Measurements from ENCODE around the gene TDRD10.

TDRD10 gene

DNA sequence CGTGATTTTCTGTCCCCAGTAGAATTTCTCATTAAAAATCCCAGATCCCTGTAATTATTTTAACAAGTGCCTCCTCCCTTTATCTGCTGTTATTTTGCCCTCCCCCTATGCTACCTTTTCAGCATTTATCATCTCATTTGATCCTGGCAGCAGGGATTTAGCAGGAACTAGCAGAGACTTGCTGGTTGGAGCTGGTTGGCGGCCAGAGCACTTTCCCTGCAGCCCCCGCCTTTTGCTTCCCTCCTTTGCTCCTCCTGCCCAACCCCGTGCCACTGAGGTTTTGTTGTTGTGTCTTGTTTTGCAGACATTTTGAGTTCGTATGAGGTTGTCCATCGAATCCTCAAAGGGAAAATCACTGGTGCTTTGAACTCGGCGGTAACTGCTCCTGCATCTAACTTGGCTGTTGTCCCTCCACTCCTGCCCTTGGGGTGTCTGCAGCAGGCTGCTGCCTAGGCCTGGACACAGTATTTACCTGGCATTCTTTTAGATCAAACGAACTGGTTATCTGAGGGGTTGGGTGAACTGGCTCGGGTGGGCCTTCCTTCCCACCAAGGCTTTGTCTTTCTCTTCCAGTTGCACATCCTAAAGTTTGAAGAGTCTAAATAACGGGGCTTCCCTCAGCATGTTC, 45.2 kb downstream of the TDRD10 start:
- no peak for FAIRE-seq
- DNase-seq (ENCODE audit: insufficient read length, low spot score), result no peak
- TF ChIP-seq POLR2A (IDR thresholded peaks at IDR 0.05; ENCODE audit: low read depth, low read length), result no peak

DNA sequence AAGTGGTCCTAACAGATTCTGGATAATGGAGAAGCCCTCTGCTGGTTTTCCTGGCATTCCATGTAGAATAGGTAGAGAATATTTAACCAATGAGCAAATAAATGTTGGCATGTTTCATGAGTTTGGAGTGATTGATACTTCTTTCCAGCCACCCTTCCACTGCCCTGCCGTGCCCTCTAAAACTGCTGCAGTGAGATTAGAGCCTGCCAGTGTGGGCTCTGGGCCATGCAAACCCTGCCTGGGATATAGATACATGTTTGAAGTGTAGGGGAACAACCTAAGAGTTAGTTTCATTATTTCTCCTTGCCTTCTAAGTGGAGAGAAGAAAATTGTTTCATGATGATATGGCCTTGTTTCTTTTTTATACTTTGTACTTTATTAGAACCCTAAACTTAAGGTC, 46.0 kb downstream of the TDRD10 start:
- no peak for DNase-seq (ENCODE audit: insufficient read length, low spot score)
- no peak for FAIRE-seq
- TF ChIP-seq POLR2A (IDR thresholded peaks at IDR 0.05; ENCODE audit: low read depth, low read length), result no peak

DNA sequence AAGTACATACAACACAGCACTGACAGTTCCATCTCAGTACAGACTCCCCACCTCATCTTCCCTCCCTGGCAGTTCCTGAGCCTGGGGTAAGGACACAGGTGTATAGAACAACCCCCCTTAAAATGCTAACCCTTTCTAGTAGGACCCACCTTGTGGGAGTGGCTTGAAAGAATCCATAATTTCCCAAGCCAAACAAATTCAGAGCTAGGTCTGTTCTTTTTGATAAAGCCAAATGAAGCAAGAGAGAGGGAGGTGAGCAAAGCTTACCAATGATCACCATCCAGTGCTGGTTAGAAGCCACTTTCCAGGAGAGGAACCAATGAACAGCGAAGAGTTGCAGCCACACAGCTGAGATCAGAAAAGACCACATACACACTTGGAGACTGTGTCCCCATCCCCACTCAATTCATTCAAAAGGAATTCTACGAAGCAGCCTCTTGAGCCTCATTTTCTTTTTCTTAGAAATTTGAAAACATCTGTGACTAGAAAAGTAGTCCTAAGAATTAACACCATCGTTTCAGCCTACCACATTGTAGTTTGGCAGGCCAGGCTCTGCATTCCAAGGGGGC, 47.3 kb downstream of the TDRD10 start:
- DNase-seq (ENCODE audit: insufficient read length, low spot score) (no peak), FAIRE-seq (no peak)

DNA sequence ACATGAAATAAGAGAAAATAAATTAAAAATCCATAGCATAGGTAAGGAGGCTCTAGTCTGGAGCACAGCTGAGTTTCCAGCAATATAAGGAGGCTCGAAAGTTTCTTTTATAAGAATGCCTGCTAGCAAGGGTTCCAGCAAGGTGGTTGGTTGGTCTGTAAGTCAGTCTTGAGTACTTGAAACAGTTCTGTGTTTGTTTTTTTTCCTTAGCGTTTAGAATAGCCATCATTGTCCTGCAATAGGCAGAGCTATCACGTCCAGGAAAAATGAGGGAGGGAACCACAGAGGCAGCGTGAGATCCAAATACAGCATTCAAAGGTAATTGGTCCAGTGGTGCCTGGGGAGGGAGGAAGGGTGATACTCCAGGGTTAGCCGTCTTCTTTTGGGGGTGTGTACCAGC, 48.1 kb downstream of the TDRD10 start:
- TF ChIP-seq POLR2A (IDR thresholded peaks at IDR 0.05; ENCODE audit: low read depth, low read length), result no peak
- FAIRE-seq (no peak), DNase-seq (ENCODE audit: insufficient read length, low spot score) (no peak)

More for the DNA sequence above, 47.3 kb downstream of the TDRD10 start:
- TF ChIP-seq POLR2A (IDR thresholded peaks at IDR 0.05; ENCODE audit: low read depth, low read length), result no peak

DNA sequence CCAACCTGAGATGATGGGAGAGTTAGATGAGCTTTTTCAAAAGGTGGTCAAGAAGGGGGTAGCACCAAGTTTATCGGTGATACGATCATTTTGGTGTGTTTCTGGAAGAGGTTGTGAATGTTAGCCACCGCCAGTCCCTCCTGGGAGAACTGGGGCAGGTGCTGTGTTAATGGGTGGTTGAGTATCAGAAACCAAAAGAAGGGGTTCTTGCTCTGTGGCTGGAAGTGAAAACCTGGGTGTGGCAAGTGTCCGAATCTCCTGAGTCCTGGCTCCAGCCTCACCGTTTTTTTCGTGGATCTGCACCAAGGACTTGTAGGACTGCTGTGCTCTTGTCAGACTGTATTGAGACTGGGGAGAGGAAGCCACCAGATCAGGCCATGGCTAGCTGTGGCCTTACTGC, 48.6 kb downstream of the TDRD10 start:
- DNase-seq (ENCODE audit: insufficient read length, low spot score) (no peak), FAIRE-seq (no peak)
- TF ChIP-seq POLR2A (IDR thresholded peaks at IDR 0.05; ENCODE audit: low read depth, low read length), result no peak

DNA sequence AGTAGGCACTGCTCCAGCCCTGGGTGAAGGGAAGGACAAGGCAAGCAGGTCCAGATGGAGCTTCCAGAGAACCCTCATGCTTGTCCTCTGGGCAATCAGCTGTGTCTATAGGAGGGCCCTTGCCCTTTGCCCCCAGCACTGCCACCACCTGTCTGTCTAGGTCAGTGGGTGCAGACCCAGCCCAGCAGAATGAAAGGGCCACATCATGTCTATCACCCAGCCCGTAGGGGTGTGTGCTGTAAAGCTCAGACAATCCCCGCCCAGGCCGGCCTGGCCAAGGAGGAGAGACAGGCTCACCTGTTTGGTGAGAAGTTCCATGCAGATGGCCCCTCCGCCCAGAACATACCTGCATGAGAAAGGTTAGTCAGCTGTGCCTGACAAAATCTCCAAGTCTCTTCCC, 49.5 kb downstream of the TDRD10 start:
- TF ChIP-seq POLR2A (IDR thresholded peaks at IDR 0.05; ENCODE audit: low read depth, low read length), result no peak
- FAIRE-seq (no peak), DNase-seq (ENCODE audit: insufficient read length, low spot score) (no peak)

DNA sequence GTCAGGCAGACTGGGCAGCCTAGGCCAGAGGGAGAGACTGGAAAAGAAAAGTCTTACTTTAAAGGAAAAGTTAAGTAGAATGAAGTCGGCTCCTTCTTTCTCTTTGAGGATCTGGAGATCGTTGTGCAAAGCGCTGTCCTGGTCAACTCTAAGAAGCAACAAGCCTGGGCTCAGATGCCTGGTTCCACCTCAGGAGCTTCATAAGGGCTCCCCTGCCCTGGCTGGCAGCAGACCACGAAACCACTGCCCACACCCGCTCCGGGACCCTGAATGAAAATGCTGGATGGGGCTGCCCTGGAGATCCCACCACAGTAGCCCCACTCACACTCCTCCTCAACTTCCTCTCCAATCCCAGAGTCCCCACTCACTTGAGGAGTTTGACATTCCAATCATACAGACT, 50.0 kb downstream of the TDRD10 start:
- no peak for DNase-seq (ENCODE audit: insufficient read length, low spot score)
- FAIRE-seq, result no peak
- no peak for TF ChIP-seq POLR2A (IDR thresholded peaks at IDR 0.05; ENCODE audit: low read depth, low read length)

DNA sequence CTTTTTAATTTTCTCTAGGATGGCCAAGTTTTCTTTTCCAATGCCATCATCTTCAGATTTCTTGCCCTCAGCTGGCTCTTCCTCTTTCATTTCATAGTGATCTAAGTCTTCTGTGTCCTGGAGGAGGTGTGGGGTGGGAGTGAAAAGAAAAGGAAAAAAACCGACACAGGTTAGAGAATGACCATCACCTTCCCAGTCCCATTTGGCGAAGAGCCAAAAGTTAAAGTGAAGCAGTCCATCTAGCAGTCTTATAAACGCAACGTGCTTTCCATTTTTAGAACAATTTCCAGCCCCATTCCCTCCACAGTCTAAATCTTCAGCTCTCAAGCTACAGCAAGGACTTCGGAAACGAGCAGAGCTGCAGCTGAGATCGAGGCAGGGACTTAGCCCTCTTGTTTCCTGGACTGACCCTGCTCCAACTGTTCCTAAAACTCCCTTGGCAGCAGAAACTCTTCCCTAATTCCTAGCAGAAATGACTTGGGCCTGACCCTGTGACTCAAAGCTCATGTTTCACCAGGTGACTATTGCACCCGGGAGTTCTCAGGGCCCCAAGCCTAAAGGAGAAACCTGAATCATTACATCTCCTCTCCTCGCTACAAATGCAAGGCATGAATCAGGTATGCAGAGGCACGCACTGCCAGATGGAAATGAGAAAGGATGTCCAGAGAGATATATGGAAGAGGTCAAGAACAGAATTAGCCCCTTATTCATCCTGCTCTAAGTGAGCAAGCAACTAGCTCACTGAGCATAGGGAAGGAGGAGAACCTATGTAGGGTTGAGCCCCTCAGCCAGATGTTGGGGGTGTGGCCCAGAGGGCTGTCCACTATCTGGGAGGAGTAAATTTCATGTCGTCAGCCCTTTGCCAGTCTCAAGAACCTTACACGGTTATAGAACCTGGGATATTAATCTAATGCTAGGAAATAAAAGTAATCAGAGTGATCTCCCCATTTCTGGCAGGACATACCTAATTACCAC, 51.3 kb downstream of the TDRD10 start:
- TF ChIP-seq POLR2A (IDR thresholded peaks at IDR 0.05; ENCODE audit: low read depth, low read length), result no peak
- DNase-seq (ENCODE audit: insufficient read length, low spot score) (no peak), FAIRE-seq (no peak)

DNA sequence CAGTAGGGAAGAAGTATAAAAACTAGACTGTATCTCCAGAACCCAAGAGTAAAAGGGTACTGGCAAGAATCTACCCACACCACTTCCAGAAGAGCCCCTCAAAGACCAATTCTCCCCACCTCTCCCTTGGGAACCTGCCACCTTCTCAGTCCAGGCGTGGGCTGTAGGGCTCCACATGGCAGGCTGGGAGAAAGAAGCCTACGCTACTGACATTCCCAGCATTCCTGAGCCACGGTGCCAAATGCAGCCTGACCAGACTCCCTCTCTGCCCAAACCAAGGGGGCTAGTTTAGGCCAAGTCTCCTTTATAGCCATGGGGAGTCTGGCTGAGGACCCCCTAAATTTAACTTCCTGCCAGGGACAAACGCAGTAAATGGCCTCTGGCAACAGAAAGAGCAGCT, 54.4 kb downstream of the TDRD10 start:
- no peak for TF ChIP-seq POLR2A (IDR thresholded peaks at IDR 0.05; ENCODE audit: low read depth, low read length)
- DNase-seq (ENCODE audit: insufficient read length, low spot score) (no peak), FAIRE-seq (no peak)

DNA sequence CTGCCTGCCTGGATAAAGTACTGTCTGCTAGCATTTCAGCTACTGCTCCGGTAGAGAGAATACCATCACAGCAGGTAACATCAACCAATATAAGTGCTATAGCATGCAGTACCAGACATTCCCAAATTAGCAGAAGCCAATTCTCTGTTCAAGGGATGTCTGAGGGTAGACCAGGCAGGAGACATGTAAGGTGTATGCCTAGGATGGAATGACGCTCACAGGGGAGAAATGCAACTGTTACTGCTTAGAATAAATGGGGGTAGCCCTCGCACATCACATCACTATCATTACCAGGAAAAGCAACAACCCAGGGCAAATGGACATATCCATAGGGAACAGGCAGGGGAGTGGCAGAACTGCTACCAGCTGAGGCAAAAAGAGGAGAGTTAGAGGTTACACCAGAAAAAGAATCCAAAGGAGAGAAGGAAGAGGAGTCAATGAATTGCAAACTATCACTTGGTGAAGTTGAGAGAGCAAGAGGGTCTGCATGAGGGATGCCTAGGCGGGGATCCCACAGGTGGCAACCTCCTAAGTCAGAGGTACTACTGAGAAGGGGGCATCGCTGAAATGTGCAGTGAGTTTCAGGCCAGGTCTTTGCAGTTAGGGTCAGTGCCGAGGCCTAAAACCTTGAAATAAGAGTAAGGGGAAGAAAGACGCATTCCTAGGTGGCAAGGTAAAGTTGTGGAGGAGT, 55.4 kb downstream of the TDRD10 start:
- FAIRE-seq, result no peak
- DNase-seq (ENCODE audit: insufficient read length, low spot score), result no peak
- no peak for TF ChIP-seq POLR2A (IDR thresholded peaks at IDR 0.05; ENCODE audit: low read depth, low read length)

DNA sequence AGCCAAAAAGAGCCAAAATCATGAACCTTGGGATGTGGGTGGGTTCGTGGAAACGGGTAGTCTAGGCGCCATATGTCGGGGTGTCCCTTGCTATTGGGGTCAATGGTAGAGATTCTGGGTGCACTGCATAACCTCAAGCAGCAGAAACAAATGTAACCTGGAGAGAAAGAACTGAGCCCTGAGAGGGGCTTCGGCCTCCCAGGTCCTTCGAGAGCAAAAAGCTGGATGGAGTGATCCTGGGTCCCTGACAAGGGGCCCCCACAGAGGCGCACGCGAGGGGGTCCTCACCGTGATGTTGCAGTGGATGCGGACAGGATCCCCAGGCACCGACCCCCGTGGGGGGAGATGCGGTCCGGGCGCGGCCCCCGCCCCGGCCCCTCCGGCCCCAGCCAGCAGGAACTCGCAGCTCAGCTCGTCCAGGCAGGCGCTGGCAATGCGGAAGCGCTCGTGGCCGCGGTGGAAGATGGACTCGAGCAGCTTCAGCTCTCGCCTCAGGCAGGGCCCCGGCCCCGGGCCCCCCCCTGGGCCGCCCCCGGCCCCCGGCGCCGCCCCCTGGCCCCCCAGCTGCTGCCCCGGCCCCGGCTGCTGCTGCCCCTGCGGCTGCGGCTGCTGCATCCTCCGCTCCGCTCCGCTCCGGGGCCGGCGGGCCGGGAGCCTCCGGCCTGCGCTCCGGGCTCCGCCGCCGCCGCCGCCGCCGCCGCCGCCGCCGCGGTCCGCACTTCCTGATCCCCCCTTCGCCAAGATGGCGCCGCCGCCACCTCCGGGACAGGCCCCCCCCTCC, 56.1 kb downstream of the TDRD10 start, which contains the start of gene UBE2Q1:
UBE2Q1 (minus strand) TSS at position 724 of the 781 bp plus-strand sequence; CDS start at position 615, 109 bp downstream.
- no peak for DNase-seq (ENCODE audit: insufficient read length, low spot score)
- FAIRE-seq, result no peak
- no peak for TF ChIP-seq POLR2A (IDR thresholded peaks at IDR 0.05; ENCODE audit: low read depth, low read length)

DNA sequence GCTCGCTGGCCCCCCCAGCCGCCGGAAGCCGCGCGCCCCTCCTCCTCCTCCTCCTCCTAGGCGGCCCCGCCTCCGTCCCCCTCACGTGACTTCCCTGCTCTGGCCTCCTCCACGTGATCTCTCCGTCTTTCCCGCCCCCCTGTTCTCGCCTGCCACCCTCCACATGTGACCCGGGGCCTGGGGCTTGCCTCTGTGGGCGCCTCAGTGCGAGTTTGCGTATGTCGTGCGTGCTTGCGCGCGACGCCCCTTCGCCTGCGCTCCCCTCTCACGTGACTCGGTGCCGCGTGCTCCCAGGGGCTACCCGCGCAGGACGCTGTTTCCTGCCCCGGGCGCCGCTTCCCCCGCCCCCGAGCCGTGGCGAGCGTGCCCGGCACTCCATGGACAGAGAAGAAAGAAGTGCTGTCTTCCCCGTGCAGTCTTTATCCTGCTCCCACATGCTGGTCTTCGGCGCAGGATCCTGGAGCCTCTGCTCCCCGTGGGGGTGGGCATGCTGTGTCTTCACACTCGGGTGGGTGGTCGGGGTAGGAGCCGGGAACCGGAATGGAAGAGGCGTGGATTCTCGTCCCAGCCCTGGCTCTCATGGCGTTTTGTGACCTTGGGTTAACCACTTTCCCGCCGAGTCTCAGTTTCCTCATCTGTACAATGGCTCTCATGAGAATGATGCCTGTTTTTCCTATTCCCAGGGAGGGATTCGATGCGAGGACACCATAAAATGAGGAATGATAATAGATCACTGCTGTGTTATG, 56.9 kb downstream of the TDRD10 start:
- TF ChIP-seq POLR2A (IDR thresholded peaks at IDR 0.05; ENCODE audit: low read depth, low read length), result peak; percentile 61; the same call in 1 of the 2 replicates
- peak; percentile 95 for DNase-seq (ENCODE audit: insufficient read length, low spot score)
- FAIRE-seq, result no peak

All from H54 (cell line).